ENCODE measurements around the gene GSTA5.

The GSTA5 gene

GRCh38 chr6:52840763-52841585 is at the start of gene GSTA5:
Gene GSTA5 (minus strand): TSS chr6:52840813.
- TF ChIP-seq ZFX (IDR thresholded peaks at IDR 0.05) = no peak
- TF ChIP-seq CTCF (conservative IDR thresholded peaks at IDR 0.05) = no peak
- no peak within 1 kb of the TSS for H3K27ac ChIP-seq

- TF ChIP-seq CTCF (conservative IDR thresholded peaks at IDR 0.05) (no peak), ZFX (IDR thresholded peaks at IDR 0.05) (no peak)
These were observed 49.4 kb upstream of the GSTA5 start for GRCh38 chr6:52890018-52890417.

GRCh38 chr6:52887910-52888524 is 47.4 kb upstream of the GSTA5 start:
- no peak for TF ChIP-seq ZFX (IDR thresholded peaks at IDR 0.05)
- TF ChIP-seq CTCF (conservative IDR thresholded peaks at IDR 0.05) = no peak
- H3K27ac ChIP-seq = no peak overlapping the region

More at GRCh38 chr6:52890018-52890417, 49.4 kb upstream of the GSTA5 start:
- no peak overlapping the region for H3K27ac ChIP-seq

GRCh38 chr6:52881996-52882841 is 41.6 kb upstream of the GSTA5 start:
- TF ChIP-seq CTCF (conservative IDR thresholded peaks at IDR 0.05) (peak; percentile 93), ZFX (IDR thresholded peaks at IDR 0.05) (no peak)
- peak overlapping the region; percentile 62 for H3K27ac ChIP-seq

- H3K27ac ChIP-seq = peak overlapping the region; percentile 62
- TF ChIP-seq ZFX (IDR thresholded peaks at IDR 0.05) (no peak), CTCF (conservative IDR thresholded peaks at IDR 0.05) (no peak)
These were observed 41.0 kb upstream of the GSTA5 start for GRCh38 chr6:52881662-52881995.

- H3K27ac ChIP-seq = no peak overlapping the region
- TF ChIP-seq ZFX (IDR thresholded peaks at IDR 0.05) (no peak), CTCF (conservative IDR thresholded peaks at IDR 0.05) (no peak)
These were observed 37.2 kb upstream of the GSTA5 start for GRCh38 chr6:52877786-52878185.

All from C4-2B (cell line).